Stimulated activated CD8-positive, alpha-beta memory T cell treated with anti-CD3 and anti-CD28 coated beads, Interleukin-12 subunit alpha, Interleukin-12 subunit beta, amount 100 ng/mL, for 24 hours (primary cell): Measurements from ENCODE around the gene PSMD1.
"Not testable (repeated sequence)": the region's sequence is repeated elsewhere in the genome, so short reads cannot be mapped to it uniquely, and the experiment has no call there.

ENCODE experiments used
- DNase-seq: peaks from one replicate; pipeline ENCODE4 v3.0.0-alpha.2; 2020; ENCODE audit errors: extremely low read depth

PSMD1 gene

DNA sequence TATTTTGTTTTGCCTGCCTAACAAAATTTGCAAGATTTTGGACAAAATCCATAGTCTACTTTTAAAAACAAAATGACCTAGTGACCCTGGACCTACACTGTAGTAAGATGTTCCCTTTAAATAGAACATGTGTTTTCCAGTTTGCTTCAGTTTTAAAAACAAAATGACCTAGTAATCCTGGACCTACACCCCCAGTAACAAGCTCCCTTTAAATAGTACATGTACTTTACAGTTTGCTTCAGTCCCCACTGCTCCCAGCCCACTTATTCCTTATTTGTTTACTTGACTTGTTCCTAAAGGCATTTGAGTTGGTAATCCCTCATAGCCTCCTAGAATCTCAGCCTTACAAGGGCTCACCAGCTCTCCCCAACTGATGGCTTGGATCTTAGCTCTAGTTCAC, 102.6 kb downstream of the PSMD1 start:
- no peak for DNase-seq

DNA sequence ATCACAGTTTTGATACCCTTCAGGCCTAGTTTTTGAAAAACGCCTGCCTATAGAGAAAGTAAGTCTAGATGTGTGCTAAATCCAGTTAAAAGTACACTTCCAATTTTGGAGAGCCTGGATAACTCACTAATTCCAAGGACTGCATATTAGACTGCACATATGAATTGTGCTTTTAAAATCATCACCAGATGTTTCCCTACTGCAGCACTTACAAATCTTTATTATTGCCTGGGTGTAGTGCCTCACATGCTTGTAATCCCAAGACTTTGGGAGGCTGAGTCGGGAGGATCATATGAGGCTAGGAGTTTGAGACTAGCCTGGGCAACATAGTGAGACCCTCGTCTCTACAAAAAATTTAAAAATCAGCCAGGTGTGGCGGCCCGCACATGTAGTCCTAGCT, 104.0 kb downstream of the PSMD1 start:
- no peak for DNase-seq

DNA sequence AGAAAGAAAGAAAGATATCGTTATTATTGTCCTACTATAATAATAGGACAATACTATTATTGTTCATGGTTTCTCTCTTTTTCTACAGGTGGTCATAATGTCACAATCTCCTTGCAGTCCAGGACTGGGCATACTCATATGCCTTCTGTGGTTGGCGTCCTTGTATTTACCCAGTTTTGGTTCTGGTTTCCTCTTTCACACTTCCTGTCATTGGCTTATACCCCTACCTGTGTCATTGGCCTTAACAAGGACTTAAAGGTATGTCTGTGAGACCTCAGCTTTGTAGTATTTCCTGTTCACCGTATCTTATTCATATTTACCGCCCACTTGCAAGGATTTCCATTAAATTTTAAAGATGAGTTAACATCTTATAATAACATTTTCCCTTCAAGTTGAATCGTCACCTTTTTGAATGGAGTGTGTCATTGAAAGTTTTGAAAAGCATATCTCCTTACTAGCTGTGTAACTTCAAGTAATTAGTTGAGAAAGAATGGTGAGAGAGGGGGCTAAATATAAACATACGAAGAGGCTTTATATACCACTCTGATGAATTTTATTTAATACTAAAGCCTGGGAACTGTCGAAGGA, 104.7 kb downstream of the PSMD1 start:
- DNase-seq, result no peak

DNA sequence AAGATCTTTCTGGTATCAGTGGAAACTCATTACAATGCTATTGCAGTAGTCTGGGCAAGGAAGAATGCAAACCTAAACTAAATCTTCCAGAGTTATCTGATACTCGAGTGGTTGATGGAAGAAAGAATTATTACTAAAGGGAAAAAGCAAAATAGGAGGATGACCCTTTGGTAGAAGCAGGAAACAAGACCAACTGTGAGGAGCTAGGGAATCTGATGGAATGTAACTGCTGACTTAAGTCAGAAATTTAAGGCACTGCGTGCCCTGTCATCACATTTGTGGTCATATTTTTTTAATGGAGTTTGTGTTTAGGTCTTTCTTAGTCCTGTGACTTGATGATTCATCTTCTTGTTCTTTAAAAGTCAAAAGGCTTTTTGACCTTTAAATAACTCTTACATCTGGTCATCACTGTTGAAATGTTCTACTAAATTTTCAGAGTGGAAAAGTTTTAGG, 105.2 kb downstream of the PSMD1 start:
- DNase-seq, result no peak

DNA sequence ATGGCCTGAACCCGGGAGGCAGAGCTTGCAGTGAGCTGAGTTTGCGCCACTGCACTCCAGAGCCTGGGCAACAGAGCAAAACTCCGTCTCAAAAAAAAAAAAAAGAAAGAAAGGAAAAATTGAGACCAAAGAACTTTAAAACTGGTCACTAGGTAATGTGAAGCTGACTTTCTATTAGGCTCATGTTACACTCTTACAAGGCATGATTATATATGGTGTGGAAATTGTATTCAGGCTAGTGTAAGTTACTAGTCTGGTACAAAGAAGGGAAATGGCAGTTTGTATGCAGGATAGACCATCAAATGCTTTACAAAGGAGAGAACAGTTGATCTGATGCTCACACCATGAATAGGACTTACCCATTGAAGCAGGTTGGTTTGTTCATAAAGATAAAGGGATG, 106.3 kb downstream of the PSMD1 start:
- DNase-seq, result no peak

DNA sequence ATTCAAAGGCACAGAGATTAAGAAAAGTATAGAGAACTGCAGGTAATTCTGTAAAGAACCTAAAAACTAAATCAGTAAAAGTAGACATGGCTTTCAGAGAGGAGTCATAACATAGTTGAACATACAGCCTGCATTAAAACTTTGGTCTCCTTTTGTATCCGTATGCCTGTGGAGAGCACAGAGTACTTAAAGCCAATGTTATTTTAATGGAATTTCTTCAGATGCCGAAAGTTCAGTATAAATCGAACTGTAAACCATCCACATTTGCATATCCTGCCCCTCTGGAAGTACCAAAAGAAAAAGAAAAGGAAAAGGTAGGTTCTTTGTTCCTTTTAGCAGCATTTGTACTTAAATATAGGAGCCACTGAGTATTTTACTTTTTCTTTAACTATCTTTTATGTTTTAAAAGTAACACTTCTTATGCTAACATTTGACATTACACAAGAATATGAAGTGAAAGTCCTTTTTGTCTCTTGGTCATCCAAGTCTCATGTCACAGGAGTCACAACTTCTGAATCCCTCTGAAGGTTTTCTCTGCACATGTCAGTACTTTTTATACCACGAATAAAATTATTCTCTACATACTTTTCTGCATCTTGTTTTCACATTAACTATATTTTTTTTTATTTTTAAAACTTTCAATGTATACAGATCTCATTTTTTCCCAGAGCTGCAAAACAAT, 106.9 kb downstream of the PSMD1 start:
- DNase-seq, result no peak

DNA sequence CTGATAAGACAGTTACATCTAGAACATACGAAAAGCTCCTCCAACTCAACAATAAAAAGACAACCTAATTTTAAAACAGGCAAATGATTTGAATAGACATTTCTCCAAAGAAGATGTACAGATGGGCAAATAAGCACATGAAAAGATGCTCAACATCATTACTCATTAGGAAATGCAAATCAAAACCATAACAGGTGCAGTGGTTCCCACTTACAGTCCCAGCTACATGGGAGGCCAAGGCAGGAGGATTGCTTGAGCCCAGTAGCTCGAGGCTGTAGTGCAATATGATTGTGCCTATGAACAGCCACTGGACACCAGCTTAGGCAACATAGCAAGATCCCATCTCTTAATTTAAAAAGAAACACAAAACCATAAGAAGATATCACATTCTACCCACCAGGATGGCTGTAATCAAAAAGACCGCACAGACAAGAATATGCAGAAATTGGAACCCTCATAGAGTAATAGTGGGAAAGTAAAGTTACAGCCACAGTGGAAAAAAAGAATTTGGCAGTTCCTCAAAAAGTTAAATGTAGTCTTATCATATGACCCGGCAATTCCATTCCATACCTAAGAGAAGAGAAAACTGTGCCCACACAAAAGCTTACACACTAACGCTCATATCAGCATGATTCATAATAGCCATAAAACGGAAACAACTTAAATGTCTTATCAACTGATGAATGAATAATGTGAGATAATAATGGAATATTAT, 111.2 kb downstream of the PSMD1 start:
- DNase-seq, result no peak

DNA sequence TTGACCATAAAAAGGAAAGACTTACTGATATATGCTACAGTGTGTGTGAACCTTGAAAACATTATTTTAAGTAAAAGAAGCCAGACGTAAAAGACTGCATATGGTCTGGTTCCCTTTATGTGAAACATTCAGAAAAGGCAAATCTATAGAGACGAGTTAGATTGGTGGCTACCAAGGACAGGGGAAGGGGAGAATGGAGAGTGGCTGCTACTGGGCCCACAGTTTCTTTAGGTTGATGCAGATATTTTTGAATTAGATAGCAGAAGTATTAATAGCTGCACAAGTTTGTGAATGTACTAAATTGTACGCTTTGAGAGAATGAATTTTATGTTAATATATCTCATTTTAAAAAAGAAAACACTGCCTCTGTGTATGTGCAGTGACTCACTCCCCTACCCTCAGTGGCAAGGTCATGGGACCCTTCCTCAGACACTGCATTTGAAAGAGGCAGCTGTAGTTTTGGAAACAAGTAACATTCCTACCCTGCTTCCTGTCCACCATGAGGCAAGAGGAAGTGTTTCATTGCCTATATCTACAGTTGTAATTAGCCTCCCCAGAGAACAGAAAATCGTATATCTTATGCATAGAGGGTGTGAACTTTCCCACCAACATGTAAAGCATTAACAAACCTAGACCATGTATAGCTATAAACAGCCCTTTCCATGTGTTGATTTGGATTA, 111.9 kb downstream of the PSMD1 start:
- no peak for DNase-seq

DNA sequence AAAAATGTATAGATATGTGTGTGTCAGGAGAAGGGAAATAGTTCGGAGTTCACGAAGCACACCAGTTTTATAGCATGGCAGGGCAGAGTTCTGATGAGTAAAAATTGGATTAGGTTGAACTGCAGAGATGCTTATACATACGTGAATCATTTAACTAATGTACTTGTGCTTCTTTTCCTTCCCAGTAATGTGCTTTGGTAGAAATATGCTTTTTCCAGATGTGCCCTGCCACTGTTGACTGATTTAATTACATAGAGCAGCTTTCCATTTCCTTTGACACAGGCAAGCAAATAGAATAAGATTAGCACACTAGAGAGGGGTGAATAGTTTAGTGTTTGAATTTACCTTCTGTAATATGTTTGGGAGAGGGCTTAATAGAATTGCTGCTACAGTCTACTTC, 112.8 kb downstream of the PSMD1 start:
- DNase-seq, result no peak

DNA sequence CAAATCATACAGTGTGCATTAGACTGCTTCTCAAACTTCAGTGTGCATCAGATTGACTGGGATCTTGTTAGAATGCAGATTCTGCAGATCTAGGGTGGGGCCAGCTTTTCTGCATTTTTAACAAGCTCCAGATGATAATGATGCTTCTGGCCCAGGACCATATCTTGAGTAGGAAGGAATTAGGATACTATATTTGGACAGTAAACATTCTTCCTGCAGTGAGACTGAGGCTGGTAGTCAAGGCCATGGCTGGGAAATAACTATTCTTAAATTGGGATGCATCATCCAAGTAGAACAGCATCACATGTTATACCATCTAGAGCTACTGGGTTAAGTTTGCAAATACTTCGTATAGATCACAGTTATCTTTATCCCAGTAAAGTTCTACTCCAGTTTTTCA, 113.4 kb downstream of the PSMD1 start:
- DNase-seq, result no peak

DNA sequence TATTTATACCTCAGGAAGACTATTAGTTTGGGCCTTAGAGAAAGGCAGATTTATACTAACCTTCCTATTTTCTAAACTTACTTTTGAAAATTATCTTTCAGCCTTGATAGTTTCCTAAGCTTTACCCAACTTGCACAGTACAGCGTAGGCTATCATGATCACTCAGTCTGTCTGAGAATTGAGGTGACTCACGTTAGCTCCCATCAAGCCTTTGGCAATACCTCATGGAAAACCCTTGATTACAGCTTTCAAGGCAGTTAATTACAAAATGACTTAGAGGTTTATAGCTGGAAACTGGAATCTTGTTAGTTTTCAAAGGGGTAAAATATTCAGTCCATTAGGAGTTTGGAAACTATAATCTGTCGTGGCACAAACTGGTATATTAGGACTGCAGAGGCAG, 115.4 kb downstream of the PSMD1 start:
- no peak for DNase-seq

DNA sequence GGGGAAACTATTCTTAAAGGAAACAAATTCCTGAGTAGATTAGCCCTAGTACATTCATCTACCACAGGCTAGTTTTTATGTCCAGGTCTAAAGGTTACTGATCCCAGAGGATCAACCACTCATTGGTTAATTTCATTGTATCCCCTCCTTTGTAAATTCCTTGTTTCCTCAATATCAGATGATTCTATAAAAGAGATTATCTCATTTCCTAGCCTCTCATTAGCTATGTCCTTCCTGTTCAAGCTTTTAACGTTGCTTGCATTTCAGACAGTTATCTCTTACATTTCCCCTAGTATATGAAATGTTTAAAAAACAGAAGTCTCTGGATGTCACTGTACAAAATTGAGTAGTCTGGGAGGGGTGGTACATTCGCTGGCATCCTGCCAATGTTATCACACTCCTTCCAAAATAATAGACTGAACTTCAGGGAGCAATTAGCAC, 117.6 kb downstream of the PSMD1 start:
- DNase-seq, result no peak

DNA sequence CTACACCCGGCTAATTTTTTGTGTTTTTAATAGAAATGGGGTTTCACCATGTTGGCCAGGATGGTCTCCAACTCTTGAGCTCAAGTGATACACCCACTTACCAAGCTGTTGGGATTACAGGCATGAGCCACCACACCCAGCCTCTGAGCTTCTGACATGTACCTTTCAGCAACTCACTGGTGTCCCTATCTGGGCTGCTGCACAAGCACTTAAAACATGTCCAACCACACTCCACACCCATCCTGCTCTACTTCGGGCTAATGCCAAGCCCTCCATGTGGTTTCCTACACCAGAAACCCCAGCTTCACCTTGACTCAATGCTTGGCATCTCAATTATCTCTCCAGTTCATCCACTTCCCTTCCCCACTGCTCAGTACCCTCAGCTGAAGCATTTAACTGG, 119.4 kb downstream of the PSMD1 start:
- no peak for DNase-seq

DNA sequence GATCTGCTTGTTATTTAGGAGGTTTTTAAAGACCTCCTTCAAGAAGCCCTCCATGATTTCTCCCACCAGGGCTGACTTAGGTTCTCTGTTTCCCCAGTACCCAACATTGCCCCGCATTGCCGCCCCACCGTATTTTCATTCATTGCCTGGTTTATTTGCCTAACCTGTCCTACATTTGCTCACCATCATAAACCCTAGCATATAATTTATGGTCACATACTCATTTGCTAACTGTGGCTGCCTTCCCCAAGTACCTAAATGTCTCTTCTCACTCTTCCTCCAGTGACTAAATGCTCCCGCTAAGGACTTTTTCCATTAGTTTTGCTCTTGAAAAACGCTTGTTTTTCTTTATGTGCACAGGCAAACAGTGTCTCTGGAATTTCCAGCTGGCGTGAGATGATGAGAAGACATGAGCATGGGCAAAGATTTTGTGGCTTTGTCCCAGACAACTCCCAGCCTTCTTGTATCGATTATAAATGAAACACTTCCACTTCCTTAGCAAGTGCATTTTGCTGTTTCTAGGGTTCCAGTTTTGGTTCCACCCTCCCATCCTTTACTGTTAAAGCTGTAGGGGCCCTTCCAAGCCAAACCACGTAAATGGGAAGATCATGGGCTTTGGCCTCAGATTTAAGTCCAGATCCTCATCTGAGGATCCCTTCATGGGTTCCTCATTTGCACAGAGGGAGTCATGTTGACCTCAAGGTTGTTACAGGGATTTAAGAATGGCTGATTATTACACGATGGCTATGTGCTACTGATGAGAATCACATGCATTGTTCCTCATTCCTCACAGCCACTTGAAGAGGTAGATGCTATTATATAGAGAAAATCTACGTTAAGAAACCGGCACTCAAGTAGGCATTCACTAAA, 120.7 kb downstream of the PSMD1 start:
- DNase-seq, result no peak

DNA sequence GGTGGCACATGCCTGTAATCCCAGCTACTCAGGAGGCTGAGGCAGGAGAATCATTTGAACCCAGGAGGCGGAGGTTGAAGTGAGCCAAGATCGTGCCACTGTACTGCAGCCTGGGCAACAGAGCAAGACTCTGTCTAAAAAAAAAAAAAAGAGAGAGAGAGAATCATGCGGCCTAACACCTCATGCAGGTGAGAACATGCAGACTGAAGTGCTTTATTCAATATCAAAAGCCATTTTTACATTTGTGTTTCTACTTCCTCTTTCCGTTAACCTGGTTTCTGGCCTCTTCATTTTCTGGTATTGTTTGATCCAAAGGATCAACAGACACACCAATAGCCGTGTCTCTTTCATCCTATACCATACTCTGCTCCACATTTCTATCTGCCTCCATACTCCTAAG, 122.1 kb downstream of the PSMD1 start:
- DNase-seq, result not testable (repeated sequence)

DNA sequence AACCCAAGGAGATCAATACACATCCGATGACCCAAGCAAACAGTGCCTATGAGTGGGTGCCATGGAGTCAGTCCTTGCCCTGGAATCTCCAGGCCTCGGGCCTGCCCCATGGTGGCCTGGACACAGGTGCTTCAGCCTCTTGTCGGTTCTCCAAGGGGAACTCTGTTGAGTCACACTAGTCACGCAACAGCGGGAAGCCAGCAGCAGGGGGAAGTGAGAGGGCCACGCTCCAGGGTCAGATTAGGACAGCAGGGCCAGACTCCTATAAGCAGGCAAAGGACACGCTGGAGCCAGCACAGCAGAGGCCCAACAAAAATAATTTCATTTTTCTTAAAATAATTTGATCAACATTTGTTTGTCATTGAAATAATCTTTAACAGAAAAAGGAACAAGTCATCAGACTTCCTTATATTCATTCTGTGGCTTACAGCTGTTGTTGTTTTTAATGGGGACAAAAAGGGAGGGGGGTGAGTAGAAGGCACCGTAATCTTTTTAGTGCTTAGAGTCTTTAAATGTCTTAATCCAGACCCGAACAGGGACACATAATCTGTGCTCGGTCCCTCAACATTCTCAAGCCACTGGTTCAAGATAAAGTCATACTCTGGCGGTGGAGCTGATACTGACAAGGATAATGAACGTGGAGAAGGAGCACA, 125.3 kb downstream of the PSMD1 start:
- no peak for DNase-seq

DNA sequence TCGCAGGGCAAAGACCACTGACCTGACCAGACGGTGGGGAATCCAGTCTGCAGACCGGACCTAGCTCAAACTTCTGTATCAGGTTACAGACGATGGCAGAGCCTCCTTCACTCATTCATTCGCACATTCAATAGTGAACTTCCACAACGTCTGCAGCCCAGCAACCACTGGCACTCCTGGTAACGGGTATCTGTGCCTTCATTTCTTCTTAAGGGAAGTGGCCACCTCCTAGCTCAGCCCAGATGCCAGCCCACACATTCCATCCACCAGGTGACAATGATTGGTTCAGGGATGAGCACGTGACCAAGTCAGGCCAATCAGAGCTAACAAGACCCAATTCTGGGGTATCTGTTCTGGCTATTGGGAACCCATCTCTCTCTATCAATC, 125.8 kb downstream of the PSMD1 start:
- no peak for DNase-seq

DNA sequence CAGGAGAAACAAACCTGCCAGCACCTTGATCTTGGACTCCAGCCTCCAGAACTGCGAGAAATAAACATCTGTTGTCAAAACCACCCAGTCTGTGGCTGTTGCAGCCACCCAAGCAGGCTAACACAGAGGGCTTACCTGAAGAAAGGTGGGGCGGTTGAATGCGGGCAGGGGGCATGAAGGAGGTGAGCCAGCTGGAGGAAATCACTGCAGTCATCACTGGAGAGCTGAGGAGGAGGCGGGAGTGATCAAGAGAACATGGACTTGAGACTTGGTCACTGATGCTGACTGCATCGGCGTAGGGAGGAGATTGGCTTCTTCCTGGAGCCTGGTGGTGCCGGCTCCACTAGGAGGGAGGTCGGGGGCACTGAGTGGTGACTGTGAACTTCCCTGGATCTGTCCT, 127.2 kb downstream of the PSMD1 start:
- no peak for DNase-seq

DNA sequence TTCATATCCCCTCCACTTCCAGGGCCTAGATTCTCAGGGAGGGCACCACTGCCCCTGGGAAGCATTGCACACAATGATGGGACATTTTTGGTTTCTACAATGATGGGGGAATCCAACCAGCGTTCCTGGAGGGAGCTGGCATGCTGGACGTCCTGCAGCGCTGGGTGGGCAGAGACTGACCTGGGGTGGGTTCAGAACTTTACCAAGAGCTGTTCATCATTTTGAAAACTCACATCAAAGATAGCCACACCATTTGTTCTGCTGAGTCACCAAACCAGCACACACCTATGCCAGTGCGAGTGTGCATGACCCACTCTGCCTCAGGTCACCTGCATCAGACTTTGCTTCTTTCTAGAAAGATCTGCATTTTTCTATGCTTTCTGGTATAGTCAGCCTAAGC, 127.7 kb downstream of the PSMD1 start:
- DNase-seq, result no peak

DNA sequence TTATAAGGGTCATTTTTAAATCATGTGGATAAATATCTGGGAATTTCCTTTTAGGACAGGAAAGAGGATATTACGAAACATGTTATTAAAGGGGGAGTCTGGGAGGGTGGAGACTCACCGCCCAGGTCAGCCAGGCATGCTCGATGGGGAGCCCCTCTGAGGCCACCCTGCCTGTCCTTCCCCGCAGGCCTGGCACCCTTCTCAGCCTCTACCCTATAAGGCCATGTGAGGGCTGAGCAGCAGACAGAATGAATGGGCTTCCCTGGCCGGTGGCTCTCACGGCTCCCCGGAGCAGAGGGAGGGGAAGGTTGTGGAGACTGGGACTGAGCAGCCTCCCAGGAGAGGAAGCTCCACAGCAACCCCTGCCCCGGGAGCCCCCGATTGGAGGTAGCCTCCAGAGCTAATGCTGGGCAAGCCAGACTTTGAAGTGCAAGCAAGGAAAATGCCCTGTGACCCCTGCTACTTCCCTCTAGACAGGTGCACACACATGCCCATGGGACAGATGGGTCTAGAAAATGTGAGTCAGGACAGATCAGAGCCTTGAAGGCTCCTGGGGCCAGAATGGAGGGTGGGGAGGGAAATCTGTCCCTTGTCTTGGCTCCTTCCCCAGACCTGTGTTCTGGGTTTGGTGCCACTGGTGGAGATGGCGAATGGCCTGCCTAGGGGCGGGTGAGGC, 128.5 kb downstream of the PSMD1 start:
- DNase-seq, result no peak

DNA sequence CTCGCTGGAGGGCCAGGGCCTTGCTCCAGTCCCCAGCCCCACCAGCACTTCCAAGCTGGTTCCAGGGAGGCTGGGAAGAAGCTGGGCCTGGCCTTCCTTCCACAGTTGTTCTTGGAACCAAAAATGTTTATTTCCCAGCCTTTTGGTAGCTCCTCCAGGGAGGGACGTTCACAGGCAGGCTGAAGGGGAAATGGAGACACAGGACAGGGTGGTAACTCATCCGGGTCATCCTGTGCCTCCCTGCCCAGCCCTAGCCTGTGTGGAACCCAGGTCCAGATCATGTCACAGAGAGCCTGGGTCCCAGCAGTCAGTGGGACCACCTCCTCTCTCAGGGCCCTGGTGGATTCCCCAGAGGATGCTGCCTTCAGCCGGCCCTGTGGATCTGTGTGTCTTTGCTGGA, 129.2 kb downstream of the PSMD1 start:
- no peak for DNase-seq
